Ishikawa (cell line): Measurements from ENCODE around the gene TCF4.

Experiments used
- CEBPB ChIP-seq: IDR thresholded peaks from 2 replicates; pipeline ENCODE4 v1.6.1; 2012
- TF ChIP-seq, protein P1 (sequence below): IDR thresholded peaks from 2 replicates; pipeline ENCODE4 v1.6.1; 2012

DNA sequence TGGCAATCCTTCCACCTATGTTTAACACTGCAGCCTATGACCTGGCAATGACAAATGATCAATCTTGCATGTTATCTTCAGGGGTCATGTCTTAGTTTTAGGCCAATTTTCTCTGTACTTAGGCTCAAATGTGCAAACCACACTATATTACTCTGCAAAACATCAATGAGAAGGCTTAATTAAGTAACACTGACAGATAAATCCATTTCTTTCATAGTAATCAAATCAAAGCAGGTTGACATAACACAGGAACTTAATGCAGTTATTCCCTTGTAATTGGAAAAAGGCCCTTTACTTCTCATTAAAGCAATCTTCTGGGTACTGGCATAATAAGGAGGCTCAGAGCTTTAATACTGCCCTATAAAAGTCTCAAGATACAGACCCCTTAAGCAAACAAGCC, 114.4 kb downstream of the TCF4 start:
- TF ChIP-seq, protein P1, sequence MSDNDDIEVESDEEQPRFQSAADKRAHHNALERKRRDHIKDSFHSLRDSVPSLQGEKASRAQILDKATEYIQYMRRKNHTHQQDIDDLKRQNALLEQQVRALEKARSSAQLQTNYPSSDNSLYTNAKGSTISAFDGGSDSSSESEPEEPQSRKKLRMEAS = no peak
- no peak for TF ChIP-seq CEBPB
